GM18868 (cell line): Measurements from ENCODE around the gene TMEM154.
A peak's percentile ranks its signal among the peaks of the same experiment; 100 is the strongest.

Experiments
- ATAC-seq: cut with Tn5 transposase; IDR thresholded peaks from one replicate; pipeline ENCODE4 v1.9.1; 2021; ENCODE audit warnings: mild to moderate bottlenecking, moderate library complexity; ENCODE audit not compliant: unreplicated experiment

Gene TMEM154

GRCh38 chr4:152679414-152680281 lies at the start of gene TMEM154:
TSS of gene TMEM154 (minus strand) at chr4:152679997. CDS start at chr4:152679933, 64 bp downstream.
- ATAC-seq, result peak; percentile 45

DNA sequence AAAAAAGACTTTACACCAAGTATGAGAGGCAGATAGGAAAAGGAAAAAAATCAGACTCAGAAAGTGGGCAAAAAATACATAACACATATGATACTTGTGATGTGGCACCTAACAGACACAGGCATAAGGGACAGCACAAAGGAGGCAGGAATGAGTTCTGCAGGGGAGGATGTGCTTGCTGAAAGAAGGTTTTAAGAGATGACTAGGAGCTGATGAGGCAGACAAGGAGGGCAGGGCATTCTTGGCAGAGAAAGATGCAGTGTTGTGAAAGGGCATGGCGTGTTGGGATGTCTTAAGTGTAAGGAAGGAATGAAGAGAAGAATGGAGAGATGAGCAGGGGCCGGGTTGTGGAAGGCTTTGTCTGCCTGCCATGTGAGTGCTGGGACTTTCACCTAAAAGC lies 49.7 kb upstream of the TMEM154 start:
- no peak for ATAC-seq

DNA sequence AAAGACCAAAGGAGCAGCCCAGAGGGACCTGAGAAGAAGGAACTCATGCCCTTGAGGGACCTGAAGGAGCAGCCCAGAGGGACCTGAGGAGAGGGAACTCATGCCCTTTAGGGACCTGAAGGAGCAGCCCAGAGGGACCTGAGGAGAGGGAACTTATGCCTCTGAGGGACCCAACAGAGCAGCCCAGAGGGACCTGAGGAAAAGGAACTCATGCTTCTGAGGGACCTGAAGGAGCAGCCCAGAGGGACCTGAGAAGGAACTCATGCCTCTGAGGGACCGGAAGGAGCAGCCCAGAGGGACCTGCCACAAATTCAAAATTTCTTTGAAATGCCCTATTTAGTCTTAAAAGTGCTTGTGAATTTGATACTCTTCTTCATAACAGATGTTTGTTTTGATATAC lies 48.5 kb upstream of the TMEM154 start:
- ATAC-seq, result no peak

- ATAC-seq, result no peak
Measured at GRCh38 chr4:152727784-152728183, 48.0 kb upstream of the TMEM154 start.

DNA sequence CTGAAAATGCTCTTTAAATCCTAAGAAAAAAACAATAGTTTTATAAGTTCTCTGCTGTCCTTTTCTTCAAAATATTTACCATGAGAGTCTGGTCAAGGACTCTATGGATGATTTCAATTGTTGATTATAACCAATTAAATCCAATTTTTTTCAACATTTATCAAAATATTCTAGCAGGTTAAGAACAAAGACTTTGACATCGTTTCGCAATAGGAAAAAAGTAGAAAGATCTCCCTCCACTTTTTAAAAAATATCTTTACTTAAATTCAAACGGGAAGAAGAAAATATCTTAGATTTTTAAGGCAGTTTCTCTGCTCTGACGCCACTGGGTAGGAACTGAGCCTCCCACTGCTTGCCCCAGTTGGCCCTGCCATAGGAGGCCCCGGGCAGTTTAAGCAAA lies 44.7 kb upstream of the TMEM154 start:
- no peak for ATAC-seq

GRCh38 chr4:152723236-152723635 lies 43.4 kb upstream of the TMEM154 start:
- no peak for ATAC-seq

DNA sequence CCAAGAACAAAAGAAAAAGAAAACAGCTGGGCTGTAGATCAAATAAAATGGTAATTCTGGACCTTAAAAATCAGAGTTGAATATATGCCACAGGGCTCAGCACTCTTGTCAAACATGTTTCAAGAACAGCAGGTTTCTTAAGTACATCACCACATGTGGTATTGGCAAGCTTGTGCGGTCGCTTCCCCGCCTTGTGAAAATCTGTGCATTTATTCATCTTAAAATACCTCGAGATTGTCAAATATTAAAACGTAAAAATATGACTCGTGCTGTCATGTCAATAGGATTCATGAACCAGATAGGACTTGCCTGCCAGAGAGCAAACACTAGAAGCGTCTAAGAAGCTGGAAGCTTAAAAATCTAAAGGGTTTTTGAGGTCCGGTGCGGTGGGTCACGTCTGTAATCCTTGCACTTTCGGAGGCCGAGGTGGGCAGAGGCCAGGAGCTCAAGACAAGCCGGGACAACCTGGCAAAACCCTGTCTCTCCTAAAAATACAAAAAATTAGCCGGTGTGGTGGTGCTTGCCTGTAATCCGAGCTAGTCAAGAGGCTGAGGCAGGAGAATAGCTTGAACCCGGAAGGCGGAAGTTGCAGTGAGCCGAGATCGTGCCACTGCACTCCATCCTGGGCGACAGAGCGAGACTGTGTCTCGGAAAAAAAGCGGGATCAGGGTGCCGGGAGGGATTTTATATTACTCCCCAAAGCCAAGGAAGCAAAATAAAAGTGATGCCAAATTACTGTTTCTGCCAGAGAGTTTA lies 40.2 kb upstream of the TMEM154 start:
- ATAC-seq, result no peak

DNA sequence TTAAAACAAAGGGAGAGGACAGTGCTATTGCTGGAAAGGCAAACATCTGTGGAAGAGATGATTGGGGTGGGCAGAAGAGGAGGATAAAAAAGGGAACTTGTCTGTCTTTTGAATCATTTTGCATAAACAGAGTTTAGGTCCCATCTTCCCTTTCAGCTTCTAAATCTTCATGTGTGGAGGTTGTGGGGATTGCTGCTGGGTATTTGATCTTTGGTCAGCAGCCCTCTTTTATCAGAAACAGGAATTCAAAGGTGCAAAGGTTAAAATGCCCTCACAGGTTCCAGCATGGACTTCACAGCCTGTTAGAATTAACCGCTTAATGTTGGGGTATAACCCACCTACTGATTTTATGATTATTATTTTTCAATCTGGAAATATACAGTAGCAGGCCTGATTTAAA lies 39.5 kb upstream of the TMEM154 start:
- ATAC-seq, result no peak

DNA sequence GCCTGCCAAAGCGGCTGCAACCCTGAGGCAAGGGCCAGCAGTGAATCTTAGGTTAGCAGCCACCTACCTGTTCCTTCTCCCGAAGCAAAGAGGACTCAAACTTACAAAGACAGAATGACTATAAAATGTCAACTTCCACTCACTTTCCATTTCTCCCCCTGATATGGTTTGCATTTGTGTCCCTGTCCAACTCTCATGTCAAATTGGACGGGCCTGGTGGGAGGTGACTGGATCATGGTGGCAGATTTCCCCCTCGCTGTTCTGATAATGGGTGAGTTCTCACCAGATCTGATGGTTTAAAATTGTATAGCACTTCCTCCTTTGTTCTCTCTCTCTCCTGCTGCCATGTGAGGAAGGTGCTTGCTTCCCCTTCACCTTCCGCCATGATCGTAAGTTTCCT lies 35.3 kb upstream of the TMEM154 start:
- no peak for ATAC-seq

DNA sequence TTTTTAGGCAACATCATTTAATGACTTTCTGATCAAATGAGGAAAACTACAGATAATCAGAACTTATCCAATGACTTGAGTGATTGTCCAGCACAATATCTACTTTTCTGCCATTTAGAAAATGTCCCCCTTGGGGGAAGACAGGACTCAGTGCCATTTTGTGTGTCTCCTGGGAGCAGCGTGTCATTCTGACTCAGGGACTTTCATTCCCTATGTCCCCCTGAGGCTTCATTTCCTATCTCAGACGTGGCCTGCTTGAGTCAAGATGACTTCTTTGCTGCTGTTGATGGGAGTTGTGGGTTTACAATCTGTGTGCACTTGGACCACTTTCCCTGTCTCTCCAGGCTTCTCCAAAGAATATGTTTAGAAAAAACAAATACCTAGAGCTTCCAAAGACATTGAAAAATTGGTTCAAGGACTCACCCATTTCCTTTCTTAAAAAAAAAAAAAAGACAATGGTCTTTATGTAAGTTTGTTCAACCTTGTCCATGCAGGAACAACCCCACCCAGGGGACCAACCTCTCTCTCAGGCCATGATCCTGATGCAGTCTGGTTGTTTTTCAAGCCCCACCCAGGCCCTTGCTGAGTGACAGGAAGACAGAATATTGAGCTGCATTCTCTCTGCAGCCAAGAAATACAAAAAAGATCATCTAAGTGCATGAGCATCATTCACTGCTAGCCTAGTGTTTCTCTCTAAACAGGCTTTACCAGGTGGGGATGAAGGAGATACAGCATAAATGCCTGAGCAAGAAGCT lies 34.3 kb upstream of the TMEM154 start:
- no peak for ATAC-seq

DNA sequence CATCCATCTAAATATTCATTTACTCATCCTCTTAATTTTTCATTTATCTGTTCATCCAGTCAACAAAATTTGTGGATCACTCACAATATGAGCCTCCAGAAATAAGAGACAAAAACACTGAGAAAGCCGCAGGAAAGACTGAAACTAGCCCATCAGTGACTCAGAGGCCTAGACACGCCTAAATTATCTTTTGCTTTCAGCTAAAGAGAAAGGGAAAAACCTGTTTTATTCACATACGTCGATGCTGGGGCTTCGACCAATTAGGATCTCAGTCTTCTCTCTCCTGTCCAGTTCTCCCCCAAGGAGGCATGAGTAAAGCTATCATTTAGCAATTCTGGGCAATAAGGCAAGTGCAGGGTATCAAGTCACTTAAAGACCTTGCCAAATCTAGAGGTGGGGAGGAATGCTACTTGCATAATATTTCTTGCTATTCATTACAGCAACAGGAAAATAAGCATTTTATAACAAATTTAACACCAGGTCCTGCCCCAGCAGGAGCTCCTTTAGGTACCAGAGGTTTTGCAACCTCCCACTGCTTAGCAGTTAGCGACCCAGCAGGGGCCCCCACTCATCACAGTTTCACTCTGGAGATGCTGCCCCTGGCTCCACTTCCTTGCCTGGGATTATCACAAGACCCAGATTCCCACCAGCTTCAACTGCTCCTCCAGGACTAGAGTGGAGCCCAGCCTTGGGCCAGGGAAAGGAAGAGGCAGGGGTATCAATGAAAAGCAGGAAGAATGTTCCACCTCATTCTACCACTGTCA lies 30.1 kb upstream of the TMEM154 start:
- ATAC-seq, result peak; percentile 72

- no peak for ATAC-seq
Measured at GRCh38 chr4:152708796-152709195, 29.0 kb upstream of the TMEM154 start.

GRCh38 chr4:152708361-152708760 lies 28.6 kb upstream of the TMEM154 start:
- ATAC-seq, result no peak

DNA sequence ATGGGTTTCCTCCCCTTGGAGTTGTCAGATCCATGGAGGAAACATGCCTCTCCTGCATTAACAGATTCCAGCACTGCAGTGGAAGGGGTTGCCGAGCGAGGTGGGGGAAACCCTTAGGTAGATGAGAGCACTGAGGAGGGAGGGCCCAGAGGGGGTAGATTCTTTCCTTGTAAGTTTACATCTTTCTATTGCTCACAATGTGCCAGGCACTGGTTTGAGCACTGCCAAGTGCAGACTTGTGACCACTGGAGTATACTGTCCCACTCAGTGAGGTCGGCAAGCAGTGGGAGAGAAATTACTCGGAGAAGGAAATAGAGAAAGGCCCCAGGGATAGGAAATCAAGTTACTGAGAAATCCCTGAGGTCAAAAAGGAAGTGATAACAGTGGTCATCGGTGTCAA lies 27.8 kb upstream of the TMEM154 start:
- ATAC-seq, result no peak

GRCh38 chr4:152705903-152706302 lies 26.1 kb upstream of the TMEM154 start:
- no peak for ATAC-seq

DNA sequence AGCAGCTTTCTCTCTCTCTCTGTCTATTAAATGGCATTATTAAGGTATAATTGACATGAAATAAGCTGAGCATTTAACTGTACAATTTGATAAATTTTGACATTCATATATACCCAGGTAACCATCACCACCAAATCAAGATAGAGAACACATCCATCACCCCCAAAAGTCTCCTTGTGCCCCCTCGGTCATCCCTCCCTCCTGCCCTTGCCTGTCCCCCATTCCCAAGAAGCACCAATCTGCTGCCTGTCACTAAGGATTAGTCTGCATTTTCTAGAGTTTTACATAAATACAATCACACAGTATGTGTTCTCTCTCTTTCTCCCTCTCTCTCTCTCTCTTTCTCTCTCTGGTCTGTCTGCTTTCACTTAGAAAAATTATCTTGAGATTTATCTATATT lies 25.0 kb upstream of the TMEM154 start:
- ATAC-seq, result no peak

DNA sequence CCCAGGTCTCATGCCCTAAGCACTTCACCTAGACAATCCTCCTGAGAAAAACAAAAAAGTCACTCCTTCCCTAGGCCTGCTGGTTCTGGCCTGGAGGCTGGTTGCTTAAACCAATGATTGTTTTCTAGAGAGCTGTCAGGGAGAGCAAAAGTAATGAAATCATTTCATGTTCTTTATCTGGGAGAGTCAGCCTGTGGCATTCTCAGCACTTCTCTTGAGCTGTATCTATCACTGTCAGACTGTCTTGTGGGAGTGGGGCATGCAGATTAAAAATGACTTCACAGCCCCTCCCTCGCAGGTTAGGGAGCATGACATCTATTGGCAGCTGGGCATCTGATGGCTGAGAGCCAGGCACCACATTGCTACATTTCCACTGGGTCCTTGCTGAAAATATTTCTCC lies 20.4 kb upstream of the TMEM154 start:
- no peak for ATAC-seq

GRCh38 chr4:152699313-152699712 lies 19.5 kb upstream of the TMEM154 start:
- ATAC-seq, result no peak

GRCh38 chr4:152698089-152698499 lies 18.3 kb upstream of the TMEM154 start:
- ATAC-seq, result no peak

DNA sequence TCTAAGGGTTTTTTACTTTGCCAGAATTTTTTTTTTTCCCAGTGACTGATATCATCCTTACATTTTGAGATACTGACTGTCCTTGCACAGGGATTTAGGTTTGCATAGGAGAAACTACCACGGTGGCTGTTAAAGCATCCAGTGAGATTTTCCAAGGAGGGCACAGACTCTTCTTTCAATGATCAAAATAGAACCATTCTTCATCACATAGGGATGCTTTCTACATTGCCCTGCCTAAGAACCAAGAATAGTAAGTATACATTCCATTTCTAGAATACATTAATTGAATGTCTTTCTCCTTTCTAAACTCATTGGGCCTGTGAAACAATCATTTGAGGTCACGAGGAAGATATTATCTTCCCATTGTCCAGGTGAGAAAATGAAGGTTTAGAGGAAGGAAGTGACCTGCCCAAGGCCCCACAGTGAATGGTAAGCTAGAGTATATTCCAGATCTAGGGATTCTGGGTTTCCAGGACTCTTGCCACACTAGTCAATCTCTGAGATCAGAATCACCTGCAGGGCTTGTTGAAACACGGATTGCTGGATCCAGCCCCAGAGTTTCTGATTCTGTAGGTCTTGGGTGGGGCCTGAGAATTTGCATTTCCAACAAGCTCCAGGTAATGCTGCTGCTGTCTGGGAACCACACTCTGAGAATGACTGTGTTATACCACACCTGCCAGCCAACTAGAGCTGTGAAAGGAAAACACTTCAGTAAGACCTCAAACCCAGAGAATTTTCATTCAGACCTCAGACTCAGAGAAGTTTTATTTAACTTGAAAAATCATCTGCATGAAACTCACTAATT lies 17.7 kb upstream of the TMEM154 start:
- ATAC-seq, result peak; percentile 32
